Ishikawa (cell line): ENCODE results near the gene POLN.

Source experiments
- CEBPB ChIP-seq: IDR thresholded peaks from 2 replicates; pipeline ENCODE4 v1.6.1; 2012
- CREB1 ChIP-seq: IDR thresholded peaks from 2 replicates; pipeline ENCODE4 v1.6.1; 2012; ENCODE audit warnings: low read depth
- EP300 ChIP-seq: IDR thresholded peaks from 2 replicates; pipeline ENCODE4 v1.6.1; 2012; ENCODE audit warnings: borderline replicate concordance
- FOXM1 ChIP-seq: IDR thresholded peaks from 2 replicates; pipeline ENCODE4 v1.6.1; 2012; ENCODE audit warnings: low read depth, borderline replicate concordance
- NFIC ChIP-seq: IDR thresholded peaks from 2 replicates; pipeline ENCODE4 v1.6.1; 2012
- RAD21 ChIP-seq: IDR thresholded peaks from 2 replicates; pipeline ENCODE4 v1.6.1; 2012; ENCODE audit warnings: low read depth
- REST ChIP-seq: IDR thresholded peaks from 2 replicates; pipeline ENCODE4 v1.6.1; 2012; ENCODE audit warnings: low read depth, mild to moderate bottlenecking
- TAF1 ChIP-seq: IDR thresholded peaks from 2 replicates; pipeline ENCODE4 v1.6.1; 2012; ENCODE audit warnings: low read depth, mild to moderate bottlenecking
- TCF12 ChIP-seq: IDR thresholded peaks from 2 replicates; pipeline ENCODE4 v1.6.1; 2012; ENCODE audit warnings: low read depth
- TEAD4 ChIP-seq: IDR thresholded peaks from 2 replicates; pipeline ENCODE4 v1.6.1; 2012
- YY1 ChIP-seq: IDR thresholded peaks from 2 replicates; pipeline ENCODE4 v1.6.1; 2012; ENCODE audit warnings: low read depth
- ZBTB7A ChIP-seq: IDR thresholded peaks from 2 replicates; pipeline ENCODE4 v1.6.1; 2012; ENCODE audit warnings: low read depth
- TF ChIP-seq, protein P1 (sequence below): IDR thresholded peaks from 2 replicates; pipeline ENCODE4 v1.6.1; 2012

DNA sequence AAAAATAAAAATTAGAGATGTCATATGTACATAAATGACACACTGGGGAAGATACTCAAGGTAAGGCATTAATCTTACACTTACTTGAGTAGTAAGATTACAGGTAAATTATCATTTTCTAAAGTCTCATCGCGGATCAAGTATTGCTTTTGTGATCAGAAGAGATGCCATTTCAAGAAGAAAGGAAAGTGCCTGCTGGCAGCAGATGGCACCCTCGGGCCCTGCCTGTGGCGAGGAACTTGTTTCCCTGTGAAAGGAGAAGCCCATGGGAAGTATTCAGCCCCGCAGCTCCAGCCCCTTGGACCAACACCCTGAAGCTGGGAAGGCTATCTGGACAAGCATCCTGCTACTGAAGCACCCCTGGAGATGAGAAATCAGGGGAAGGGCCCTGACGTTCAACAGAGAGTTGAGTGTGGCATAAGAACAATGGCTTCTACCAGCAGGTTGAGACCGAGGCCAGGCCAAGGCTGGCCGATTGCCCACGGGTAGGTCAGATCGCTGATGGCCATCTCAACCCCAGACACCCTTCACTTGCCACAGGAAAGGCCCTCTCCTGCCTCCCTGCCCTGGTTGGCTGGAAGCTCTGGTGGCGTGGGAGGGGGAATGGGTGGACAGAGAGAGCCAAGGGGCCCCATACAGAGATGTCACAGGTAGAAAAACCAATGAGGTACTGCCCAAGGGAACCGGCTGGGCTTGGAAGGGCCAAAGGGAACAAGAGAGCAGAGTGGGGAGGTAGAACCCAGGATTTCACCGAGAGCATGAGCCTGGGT is 38.8 kb upstream of the POLN start:
- TF ChIP-seq REST (no peak), YY1 (no peak), EP300 (no peak), TCF12 (no peak), RAD21 (peak; percentile 24; the same call in 1 of the 2 replicates), NFIC (no peak), TAF1 (no peak), FOXM1 (no peak), ZBTB7A (no peak), CEBPB (no peak), CREB1 (no peak), TEAD4 (no peak)
- TF ChIP-seq, protein P1, sequence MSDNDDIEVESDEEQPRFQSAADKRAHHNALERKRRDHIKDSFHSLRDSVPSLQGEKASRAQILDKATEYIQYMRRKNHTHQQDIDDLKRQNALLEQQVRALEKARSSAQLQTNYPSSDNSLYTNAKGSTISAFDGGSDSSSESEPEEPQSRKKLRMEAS, result no peak
